HepG2 (cell line): Measurements from ENCODE around the gene MISFA.

Source experiments
- CHD2 ChIP-seq: IDR thresholded peaks from 2 replicates; pipeline ENCODE4 v1.6.1; 2011; ENCODE audit warnings: low read depth, low read length, improper control_type of control experiment
- EZH2 ChIP-seq: conservative IDR thresholded peaks from 2 replicates; pipeline ENCODE4 v1.6.1; 2012; ENCODE audit warnings: mild to moderate bottlenecking, low read depth, low read length, moderate library complexity
- KAT2B ChIP-seq: fragments of 150-350 bp; IDR thresholded peaks from 2 replicates; pipeline ENCODE4 v1.6.1; 2014; ENCODE audit warnings: low read depth, low read length, borderline replicate concordance
- KDM5B ChIP-seq: sonication (generic); formaldehyde crosslinking; IDR thresholded peaks from 2 replicates; pipeline ENCODE4 v1.4.0; 2020; ENCODE audit warnings: missing genetic modification reagents, mild to moderate bottlenecking, borderline replicate concordance
- MZF1 ChIP-seq: sonication (generic); formaldehyde crosslinking; IDR thresholded peaks from 2 replicates; pipeline ENCODE4 v1.8.1; 2023; ENCODE audit warnings: mild to moderate bottlenecking, missing genetic modification reagents, borderline replicate concordance
- POLR2A ChIP-seq, 2 experiments: IDR thresholded peaks; 2 replicates each; pipeline ENCODE4 v1.6.1; 2011; ENCODE audit warnings: low read depth in 2 of 2, low read length in 2 of 2, mild to moderate bottlenecking in 1 of 2, moderate library complexity in 1 of 2; ENCODE audit not compliant: insufficient read depth in 1 of 2
- SPEN ChIP-seq: sonication (generic); formaldehyde crosslinking; IDR thresholded peaks from 2 replicates; pipeline ENCODE4 v1.5.1; 2020; ENCODE audit warnings: low read depth, mild to moderate bottlenecking, missing genetic modification reagents
- ZNF280B ChIP-seq: sonication (generic); formaldehyde crosslinking; IDR thresholded peaks from 2 replicates; pipeline ENCODE4 v1.5.0; 2020; ENCODE audit warnings: missing genetic modification reagents, mild to moderate bottlenecking, borderline replicate concordance
- ZNF441 ChIP-seq: sonication (generic); formaldehyde crosslinking; IDR thresholded peaks from 2 replicates; pipeline ENCODE4 v1.7.0; 2021; ENCODE audit warnings: missing genetic modification reagents, borderline replicate concordance
- ZNF747 ChIP-seq: sonication (generic); formaldehyde crosslinking; IDR thresholded peaks from 2 replicates; pipeline ENCODE4 v1.8.1; 2023; ENCODE audit warnings: missing genetic modification reagents, mild to moderate bottlenecking, borderline replicate concordance
- ZNF749 ChIP-seq: sonication (generic); formaldehyde crosslinking; IDR thresholded peaks from 2 replicates; pipeline ENCODE4 v1.8.0; 2022; ENCODE audit warnings: mild to moderate bottlenecking, missing genetic modification reagents, moderate library complexity, borderline replicate concordance
- ZSCAN29 ChIP-seq: sonication (generic); formaldehyde crosslinking; conservative IDR thresholded peaks from 2 replicates; pipeline ENCODE4 v1.4.0; 2020; ENCODE audit warnings: mild to moderate bottlenecking, missing genetic modification reagents

GRCh38 chr11:18623707-18624106 is 24.1 kb downstream of the MISFA start:
- no peak for TF ChIP-seq ZNF749 (CRISPR knock-in tag)
- TF ChIP-seq MZF1 (CRISPR knock-in tag): no peak
- TF ChIP-seq ZNF441 (CRISPR knock-in tag): no peak
- TF ChIP-seq ZNF280B (CRISPR knock-in tag): no peak
- TF ChIP-seq ZSCAN29 (CRISPR knock-in tag): no peak
- no peak for TF ChIP-seq KAT2B
- no peak for TF ChIP-seq POLR2A (IDR thresholded peaks at IDR 0.05; ENCODE audit: insufficient read depth in 1 of 2, low read depth in 2 of 2, low read length in 2 of 2)
- no peak for TF ChIP-seq CHD2
- no peak for TF ChIP-seq SPEN (CRISPR knock-in tag)
- TF ChIP-seq ZNF747 (CRISPR knock-in tag): no peak
- no peak for TF ChIP-seq EZH2
- no peak for TF ChIP-seq KDM5B (CRISPR knock-in tag)
